ENCODE results near the gene FAM200B.

Gene FAM200B

DNA sequence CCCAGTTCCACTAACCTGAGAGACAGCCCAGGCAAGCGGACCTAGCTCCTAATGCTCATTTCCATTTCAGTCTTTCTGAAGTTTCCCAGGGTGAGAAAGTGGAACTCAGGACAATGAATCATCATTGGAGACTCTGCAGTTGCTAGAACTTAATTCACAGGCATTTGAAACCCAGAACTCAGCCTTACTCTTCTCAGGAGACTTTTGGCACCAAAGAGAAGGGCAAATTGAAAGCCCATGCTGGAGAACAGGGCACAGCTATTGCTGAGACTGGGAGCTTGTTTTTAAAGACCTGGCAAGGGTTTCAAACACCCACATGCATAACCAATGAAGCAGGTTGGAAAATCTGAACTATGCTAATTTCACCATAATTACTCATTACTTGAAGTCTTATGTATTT is 57.2 kb downstream of the FAM200B start:
- DNase-seq, result no peak

All from stimulated activated CD4-positive, alpha-beta T cell treated with anti-CD3 and anti-CD28 coated beads, Interleukin-12 subunit alpha, Interleukin-12 subunit beta, amount 100 ng/mL, for 4 hours (primary cell).